Right lobe of liver (tissue), 6 donors: ENCODE data around the gene LSS. TPM values are rescaled to one million over a fixed set of nuclear protein-coding genes. Genes with fewer than 3 reads are reported as not detected.

Experiments used
- ATAC-seq, 4 donors: fragments of 200-7000 bp; cut with Tn5 transposase; one replicate each; pipeline ENCODE4 v1.9.1; 2020; ENCODE audit warnings: mild to moderate bottlenecking in 4 of 4, moderate library complexity in 4 of 4
- DNase-seq, 3 donors: peaks; one replicate each; pipeline ENCODE4 v3.0.0-alpha.2; 2020
- H3K27ac ChIP-seq, 3 donors: fragments of 200-600 bp; one replicate each; pipeline ENCODE4 v1.8.0; 2022
- H3K27me3 ChIP-seq, 2 donors: fragments of 200-600 bp; one replicate each; pipeline ENCODE4 v1.8.0; 2022
- H3K36me3 ChIP-seq, 4 donors: fragments of 200-600 bp; sonication (generic) in 1 of 4; one replicate each; pipeline versions ENCODE4 v1.5.1 to v1.8.0; 2017 to 2022; ENCODE audit warnings: control low read depth in 1 of 4
- H3K4me1 ChIP-seq, 4 donors: fragments of 200-600 bp; sonication (generic) in 1 of 4; one replicate each; pipeline versions ENCODE4 v1.5.1 to v1.8.0; 2017 to 2022; ENCODE audit warnings: control low read depth in 1 of 4
- H3K4me3 ChIP-seq, 3 donors: fragments of 200-600 bp; one replicate each; pipeline ENCODE4 v1.8.0; 2022
- H3K9me3 ChIP-seq, 4 donors: fragments of 200-600 bp; sonication (generic) in 1 of 4; one replicate each; pipeline versions ENCODE4 v1.5.1 to v1.8.0; 2017 to 2022; ENCODE audit warnings: control low read depth in 1 of 4
- POLR2A ChIP-seq: fragments of 450-650 bp; IDR thresholded peaks from one replicate; pipeline ENCODE4 v1.6.1; 2017; ENCODE audit warnings: antibody characterized with exemption, mild to moderate bottlenecking
- WGBS: methylation state at CpG from one replicate; pipeline ENCODE4 v1.1.6; 2018; ENCODE audit warnings: low coverage, low lambda C conversion rate; ENCODE audit not compliant: insufficient coverage; ENCODE audit errors: missing lambda C conversion rate; 5-methylcytosine and 5-hydroxymethylcytosine counted together
- intact Hi-C, 2 donors: fragments of 100-400 bp; cut with DNase I; formaldehyde crosslinking; loops; one replicate each; pipeline versions ENCODE4 v1.11.2 to v1.14.1; 2022
- total RNA-seq, 6 experiments: library from RNA; depleted of rRNA in 2 of 6; stranded (reverse); fragments of >200 nt in 2 of 6; fragmentation: NEBNext Ultra II Directional in 3 of 6; extraction: Animal tissue kit (Norgen Biotek cat#: 25700) in 3 of 6; gene quantifications; one replicate each; pipeline versions ENCODE4 v1.1.0 to v1.2.4, GENCODE V29; 2016 to 2023
- TF ChIP-seq, protein P1 (sequence below), 4 donors: fragments of 200-600 bp in 3 of 4; fragments of 450-650 bp in 1 of 4; IDR thresholded peaks; one replicate each; pipeline versions ENCODE4 v1.5.1 to v1.8.0; 2016 to 2022; ENCODE audit warnings: antibody characterized with exemption in 4 of 4, mild to moderate bottlenecking in 2 of 4
- donor health status: DM: no; HTN: yes; CAD: no.
- donor health status: DM: no; HTN: no; CAD: no.
- donor health status: DM: no; HTN: no; CAD: no.
- donor health status: DM: no; HTN: yes; CAD: no.
- donor health status: DM: no; HTN: yes; CAD: no.

The LSS gene
- total RNA-seq, 6 experiments from 2014 or later = 37.0 to 103 (median 59.6) TPM

DNA sequence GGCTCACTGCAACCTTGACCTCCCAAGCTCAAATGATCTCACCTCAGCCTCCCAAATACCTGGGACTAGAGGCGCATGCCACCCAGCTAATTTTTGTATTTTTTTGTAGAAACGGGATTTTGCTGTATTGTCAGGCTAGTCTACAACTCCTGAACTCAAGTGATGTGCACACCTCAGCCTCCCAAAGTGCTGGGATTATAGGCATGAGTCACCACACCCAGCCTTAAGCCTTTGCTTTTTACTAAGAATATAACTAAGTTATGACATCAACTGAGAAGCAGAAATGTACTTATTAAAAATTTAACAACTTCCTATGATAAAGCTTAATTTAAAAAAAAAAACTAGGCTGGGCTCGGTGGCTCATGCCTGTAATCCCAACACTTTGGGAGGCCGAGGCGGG lies 8.9 kb upstream of the LSS start:
- Histone ChIP-seq H3K27ac (no peak overlapping the region), H3K27me3 (no peaks in the 10 kb centered on the region), H3K4me3 (no peak overlapping the region), H3K9me3 (no peaks in the 10 kb centered on the region), H3K36me3 (peaks cover 0 to 81% (median 20%) of the 10 kb centered on the region in 4 donors), H3K4me1 (no peaks in the 10 kb centered on the region)
- intact Hi-C loops = no loop called here
- DNase-seq (no peak), ATAC-seq (no peak)
- WGBS = 87% methylated on average over 3 of the region's 5 CpGs
- no peak for TF ChIP-seq POLR2A
- TF ChIP-seq, protein P1, sequence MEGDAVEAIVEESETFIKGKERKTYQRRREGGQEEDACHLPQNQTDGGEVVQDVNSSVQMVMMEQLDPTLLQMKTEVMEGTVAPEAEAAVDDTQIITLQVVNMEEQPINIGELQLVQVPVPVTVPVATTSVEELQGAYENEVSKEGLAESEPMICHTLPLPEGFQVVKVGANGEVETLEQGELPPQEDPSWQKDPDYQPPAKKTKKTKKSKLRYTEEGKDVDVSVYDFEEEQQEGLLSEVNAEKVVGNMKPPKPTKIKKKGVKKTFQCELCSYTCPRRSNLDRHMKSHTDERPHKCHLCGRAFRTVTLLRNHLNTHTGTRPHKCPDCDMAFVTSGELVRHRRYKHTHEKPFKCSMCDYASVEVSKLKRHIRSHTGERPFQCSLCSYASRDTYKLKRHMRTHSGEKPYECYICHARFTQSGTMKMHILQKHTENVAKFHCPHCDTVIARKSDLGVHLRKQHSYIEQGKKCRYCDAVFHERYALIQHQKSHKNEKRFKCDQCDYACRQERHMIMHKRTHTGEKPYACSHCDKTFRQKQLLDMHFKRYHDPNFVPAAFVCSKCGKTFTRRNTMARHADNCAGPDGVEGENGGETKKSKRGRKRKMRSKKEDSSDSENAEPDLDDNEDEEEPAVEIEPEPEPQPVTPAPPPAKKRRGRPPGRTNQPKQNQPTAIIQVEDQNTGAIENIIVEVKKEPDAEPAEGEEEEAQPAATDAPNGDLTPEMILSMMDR (IDR thresholded peaks at IDR 0.05) = no peak

GRCh38 chr21:46234436-46234950 lies 5.9 kb upstream of the LSS start:
- intact Hi-C loops = no loop called here
- Histone ChIP-seq H3K27ac (no peak overlapping the region), H3K4me3 (no peak overlapping the region), H3K4me1 (no peaks in the 10 kb centered on the region), H3K9me3 (no peaks in the 10 kb centered on the region), H3K36me3 (peaks cover 0 to 52% (median 10%) of the 10 kb centered on the region in 4 donors), H3K27me3 (no peaks in the 10 kb centered on the region)
- DNase-seq = no peak
- 53% methylated on average over 5 of the region's 5 CpGs for WGBS
- no peak for ATAC-seq
- no peak for TF ChIP-seq POLR2A
- TF ChIP-seq, protein P1 (IDR thresholded peaks at IDR 0.05) = no peak

DNA sequence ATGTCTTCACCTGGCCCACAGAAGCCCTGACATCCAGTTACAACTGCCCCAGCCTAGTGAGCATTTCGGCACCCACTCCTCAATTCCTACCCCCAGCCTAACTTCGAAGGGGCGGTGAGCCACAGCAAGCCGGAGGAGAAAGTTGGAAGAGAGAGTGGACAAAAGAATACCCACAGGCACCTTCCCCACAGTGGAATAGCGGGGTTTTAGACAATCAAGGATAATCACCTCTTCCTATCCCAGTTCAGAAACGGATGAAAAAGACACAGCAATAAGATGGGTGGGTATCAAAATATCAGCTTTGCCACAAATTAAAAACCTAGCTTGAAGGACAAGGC lies 1.3 kb upstream of the LSS start:
- WGBS = 87% methylated on average over 6 of the region's 6 CpGs
- H3K4me1 ChIP-seq = peaks cover 0 to 17% (median 3%) of the 10 kb centered on the region in 4 donors
- H3K36me3 ChIP-seq = peaks cover 0 to 19% (median 3%) of the 10 kb centered on the region in 4 donors
- TF ChIP-seq, protein P1 (IDR thresholded peaks at IDR 0.05) = no peak
- no peak for TF ChIP-seq POLR2A
- no peaks in the 10 kb centered on the region for H3K9me3 ChIP-seq
- intact Hi-C loops = no loop called here
- no peak for DNase-seq
- no peak overlapping the region for H3K4me3 ChIP-seq
- H3K27me3 ChIP-seq = no peaks in the 10 kb centered on the region
- ATAC-seq = no peak
- H3K27ac ChIP-seq = no peak overlapping the region

DNA sequence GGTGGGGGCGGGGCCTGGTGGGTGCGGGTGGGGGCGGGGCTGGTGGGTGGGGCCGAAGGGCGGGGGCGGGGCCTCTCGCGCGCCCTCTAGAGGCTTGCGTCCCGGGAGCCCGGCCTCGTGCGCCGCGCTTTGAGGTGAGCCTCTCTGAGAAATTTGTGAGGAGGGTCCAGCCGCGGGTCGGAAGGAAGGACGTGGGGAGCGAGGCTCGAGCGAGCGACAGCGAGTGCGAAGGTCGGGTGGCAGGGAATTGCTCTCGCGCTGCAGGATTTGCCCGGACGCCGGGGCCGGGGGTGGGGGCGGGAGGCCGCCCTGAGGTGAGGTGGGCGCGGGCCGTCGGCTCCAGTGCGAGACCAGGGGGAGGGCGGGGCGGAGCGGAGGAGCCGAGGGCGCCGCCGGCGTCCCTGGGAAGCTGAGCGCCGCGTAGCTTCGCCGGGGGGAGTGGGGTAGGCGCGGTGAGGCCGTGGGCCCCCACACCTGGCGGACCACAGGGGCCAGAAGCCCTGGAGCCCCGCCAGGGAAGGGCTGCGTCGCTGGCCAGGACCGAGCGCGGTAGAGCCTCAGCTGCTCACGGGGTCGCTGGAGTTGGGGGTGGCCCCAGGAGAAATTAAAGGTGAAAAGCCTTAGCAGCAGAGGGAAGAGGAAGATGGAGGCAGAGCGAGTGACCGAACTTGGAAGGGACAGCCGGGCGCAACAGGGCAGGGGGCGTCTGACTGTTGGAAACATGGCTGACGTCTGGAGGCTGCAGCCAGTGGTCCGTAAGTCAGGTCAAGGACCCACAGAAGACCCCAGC lies 754 bp upstream of the LSS start:
- Histone ChIP-seq H3K27me3 (no peaks in the 10 kb centered on the region), H3K9me3 (no peaks in the 10 kb centered on the region), H3K4me3 (peak overlapping the region; percentile 53 to 59 (median 53)), H3K4me1 (peaks cover 0 to 22% (median 6%) of the 10 kb centered on the region in 4 donors), H3K36me3 (peaks cover 0 to 14% (median 2%) of the 10 kb centered on the region in 4 donors), H3K27ac (peak overlapping the region in 1 of 3 donors; percentile 25)
- DNase-seq (no peak), ATAC-seq (peak in 3 of 4 donors; percentile 22 to 42 (median 41))
- intact Hi-C loops = no loop called here
- 5% methylated on average over 22 of the region's 72 CpGs for WGBS
- TF ChIP-seq, protein P1 (IDR thresholded peaks at IDR 0.05) = peak; percentile 30 to 60 (median 43)
- no peak for TF ChIP-seq POLR2A
